Endothelial cell of umbilical vein (primary cell): ENCODE data around the gene TMEM38A. TPM values are rescaled to one million over a fixed set of nuclear protein-coding genes. Genes with fewer than 3 reads are reported as not detected.

Experiments used
- BruUV-seq: library from RNA; stranded (reverse); fragments of 400-500 nt; replicated peaks from 2 replicates; lab custom pipeline; 2021; lab: Mats Ljungman, UMichigan
- CTCF ChIA-PET: fragments of 300-600, 350-600 bp; sonication (Branson Sonifier 250); formaldehyde crosslinking; loops from one replicate; lab custom pipeline; 2021; ENCODE audit warnings: antibody characterized with exemption, inconsistent platforms; lab: Charles Lee
- POLR2A ChIA-PET: fragments of 300-600, 350-600 bp; sonication (Branson Sonifier 250); formaldehyde crosslinking; loops from one replicate; lab custom pipeline; 2021; ENCODE audit warnings: antibody characterized with exemption, inconsistent platforms; lab: Charles Lee
- DNase-seq: peaks from one replicate; pipeline ENCODE4 v3.0.0-alpha.2; 2011; ENCODE audit warnings: low read depth, low spot score
- FAIRE-seq: peaks from 2 replicates; lab custom pipeline; 2011; peaks lifted over from hg19 to GRCh38; lab: Jason Lieb, UNC
- H2AFZ ChIP-seq: 2 replicates; pipeline ENCODE4 v1.6.0; 2012; ENCODE audit warnings: low read depth, low read length, control low read depth, inconsistent platforms
- H3K27ac ChIP-seq: 2 replicates; pipeline ENCODE4 v1.5.1; 2011; ENCODE audit warnings: low read depth, mild to moderate bottlenecking, control low read depth, low read length, moderate library complexity; ENCODE audit not compliant: insufficient read depth
- H3K27me3 ChIP-seq, 2 experiments: 2 replicates each; pipeline versions ENCODE4 v1.6.0 to v1.6.1; 2011; ENCODE audit warnings: low read length in 2 of 2, mixed read lengths in 1 of 2; ENCODE audit not compliant: control insufficient read depth in 2 of 2, insufficient read depth in 2 of 2
- H3K36me3 ChIP-seq, 2 experiments: 2 replicates in 1 of 2; 3 replicates in 1 of 2; pipeline ENCODE4 v1.5.1; 2011; ENCODE audit warnings: low read length in 2 of 2, mild to moderate bottlenecking in 1 of 2, moderate library complexity in 1 of 2; ENCODE audit not compliant: control insufficient read depth in 2 of 2, insufficient read depth in 2 of 2; ENCODE audit errors: extremely low read depth in 1 of 2
- H3K4me1 ChIP-seq: 3 replicates; pipeline ENCODE4 v1.5.1; 2011; ENCODE audit warnings: mild to moderate bottlenecking, low read length; ENCODE audit not compliant: control insufficient read depth, insufficient read depth; ENCODE audit errors: extremely low read depth
- H3K4me2 ChIP-seq: 2 replicates; pipeline ENCODE4 v1.6.1; 2011; ENCODE audit warnings: low read length, control low read depth, mixed read lengths; ENCODE audit not compliant: insufficient read depth
- H3K4me3 ChIP-seq, 3 experiments: fragments of 200-600 bp in 1 of 3; sonication (generic), shearing (Covaris generic) in 1 of 3; replicated peaks in 1 of 3; 2 replicates each; pipeline ENCODE4 v1.5.1; 2011 to 2016; ENCODE audit warnings: control low read depth in 3 of 3, low read length in 3 of 3, mild to moderate bottlenecking in 2 of 3, inconsistent platforms in 1 of 3, low read depth in 1 of 3, moderate library complexity in 1 of 3; ENCODE audit not compliant: insufficient read depth in 1 of 3
- H3K79me2 ChIP-seq: 2 replicates; pipeline ENCODE4 v1.6.0; 2012; ENCODE audit warnings: low read length, inconsistent platforms; ENCODE audit not compliant: control insufficient read depth, insufficient read depth
- H3K9ac ChIP-seq: replicated peaks from 2 replicates; pipeline ENCODE3; 2011; ENCODE audit warnings: low read length, control low read depth; ENCODE audit not compliant: insufficient read depth; ENCODE audit errors: extremely low read depth
- H3K9me1 ChIP-seq: replicated peaks from 3 replicates; pipeline ENCODE4 v1.6.0; 2011; ENCODE audit warnings: mild to moderate bottlenecking, low read length; ENCODE audit not compliant: control insufficient read depth, insufficient read depth; ENCODE audit errors: extremely low read depth
- H3K9me3 ChIP-seq: replicated peaks from 2 replicates; pipeline ENCODE4 v1.5.1; 2012; ENCODE audit warnings: low read length, inconsistent platforms; ENCODE audit not compliant: control insufficient read depth, insufficient read depth
- H4K20me1 ChIP-seq: replicated peaks from 2 replicates; pipeline ENCODE3; 2011; ENCODE audit warnings: mild to moderate bottlenecking, low read length; ENCODE audit not compliant: control insufficient read depth, insufficient read depth; ENCODE audit errors: extremely low read depth
- EZH2 ChIP-seq: IDR thresholded peaks from 2 replicates; pipeline ENCODE4 v1.6.1; 2012; ENCODE audit warnings: borderline replicate concordance, low read depth, mild to moderate bottlenecking, moderate library complexity, low read length, inconsistent platforms; ENCODE audit not compliant: severe bottlenecking
- FOS ChIP-seq: IDR thresholded peaks from 2 replicates; pipeline ENCODE4 v1.6.1; 2011; ENCODE audit warnings: mild to moderate bottlenecking, low read length, moderate library complexity, borderline replicate concordance; ENCODE audit not compliant: insufficient read depth
- GATA2 ChIP-seq: IDR thresholded peaks from 2 replicates; pipeline ENCODE4 v1.7.0; 2011; ENCODE audit warnings: low read depth, mild to moderate bottlenecking, moderate library complexity, mixed read lengths, low read length; ENCODE audit not compliant: insufficient read length, insufficient read depth
- POLR2A ChIP-seq: IDR thresholded peaks from 2 replicates; pipeline ENCODE4 v1.6.1; 2012; ENCODE audit warnings: low read depth, mild to moderate bottlenecking, control low read depth, low read length
- POLR2AphosphoS5 ChIP-seq: IDR thresholded peaks from 2 replicates; pipeline ENCODE4 v1.6.1; 2012; ENCODE audit warnings: low read depth, mild to moderate bottlenecking, control low read depth, low read length, moderate library complexity; ENCODE audit not compliant: insufficient read depth
- dilution Hi-C: fragments of 300-500 bp; cut with MboI; formaldehyde crosslinking; loops from one replicate; pipeline ENCODE4 v1.15.0; 2019; ENCODE audit warnings: low sequenced_read_pairs; ENCODE audit not compliant: extremely low pct_ligation_motif_present
- intact Hi-C: fragments of 100-400 bp; cut with micrococcal nuclease; formaldehyde crosslinking; loops from one replicate; pipeline ENCODE4 v1.10.0; 2022
- polyA plus RNA-seq, 4 experiments: library from polyadenylated mRNA; depleted of rRNA in 3 of 4; stranded (reverse) in 3 of 4; unstranded in 1 of 4; fragments of >200 nt; gene quantifications; 2 replicates each; pipeline versions ENCODE4 v1.2.1 to v1.2.3, GENCODE V29; 2011 to 2012; ENCODE audit warnings: missing spikeins in 1 of 4
- total RNA-seq: library from RNA; stranded (reverse); gene quantifications from 2 replicates; pipeline ENCODE4 v1.2.3, GENCODE V29; 2021
- TF ChIP-seq, protein P1 (sequence below): IDR thresholded peaks from 2 replicates; pipeline ENCODE4 v1.6.1; 2011; ENCODE audit not compliant: insufficient read depth, insufficient read length

Gene TMEM38A
- total and polyA plus RNA-seq, 2 donors (not counting 3 experiments of a cell fraction or from before 2014, with no cell fraction given): 1.6 TPM

DNA sequence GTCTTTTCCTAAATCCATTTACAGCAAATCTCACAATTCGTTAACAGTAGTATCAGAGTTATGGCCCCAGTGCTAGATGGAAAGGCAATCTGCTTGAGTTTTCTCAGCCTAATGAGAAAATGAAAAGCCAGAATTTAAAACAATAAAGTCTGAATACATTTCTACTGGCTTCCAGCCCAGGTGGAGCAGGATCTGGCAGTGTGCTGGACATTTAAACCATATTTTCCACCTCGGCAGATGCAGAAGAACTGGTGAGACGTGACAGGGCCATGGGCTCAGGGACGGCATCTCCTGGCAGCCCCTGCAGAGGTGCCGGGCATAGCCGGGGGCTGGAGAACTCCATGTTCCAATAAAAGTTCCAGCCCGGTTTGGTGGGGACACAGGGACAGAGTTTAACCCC, 8.1 kb upstream of the TMEM38A start:
- dilution Hi-C loops (no loop called here), intact Hi-C loops (no loop called here)
- no peak for DNase-seq
- Histone ChIP-seq H4K20me1 (no peaks in the 10 kb centered on the region), H3K9me3 (no peaks in the 10 kb centered on the region), H3K27me3 (no peaks in the 10 kb centered on the region), H2AFZ (no peak overlapping the region), H3K4me1 (no peaks in the 10 kb centered on the region), H3K9ac (no peak overlapping the region), H3K4me2 (no peak overlapping the region), H3K27ac (no peak overlapping the region), H3K79me2 (peaks cover 10% of the 10 kb centered on the region), H3K9me1 (no peaks in the 10 kb centered on the region), H3K4me3 (no peak overlapping the region), H3K36me3 (peaks cover 14 to 29% of the 10 kb centered on the region in 2 experiments)
- TF ChIP-seq POLR2A (no peak), GATA2 (no peak), POLR2AphosphoS5 (no peak), EZH2 (no peak), FOS (no peak)
- TF ChIP-seq, protein P1, sequence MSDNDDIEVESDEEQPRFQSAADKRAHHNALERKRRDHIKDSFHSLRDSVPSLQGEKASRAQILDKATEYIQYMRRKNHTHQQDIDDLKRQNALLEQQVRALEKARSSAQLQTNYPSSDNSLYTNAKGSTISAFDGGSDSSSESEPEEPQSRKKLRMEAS: no peak
- ChIA-PET POLR2A (no interaction called here), CTCF (no interaction called here)
- BruUV-seq: no TSS peak
- FAIRE-seq: no peak

DNA sequence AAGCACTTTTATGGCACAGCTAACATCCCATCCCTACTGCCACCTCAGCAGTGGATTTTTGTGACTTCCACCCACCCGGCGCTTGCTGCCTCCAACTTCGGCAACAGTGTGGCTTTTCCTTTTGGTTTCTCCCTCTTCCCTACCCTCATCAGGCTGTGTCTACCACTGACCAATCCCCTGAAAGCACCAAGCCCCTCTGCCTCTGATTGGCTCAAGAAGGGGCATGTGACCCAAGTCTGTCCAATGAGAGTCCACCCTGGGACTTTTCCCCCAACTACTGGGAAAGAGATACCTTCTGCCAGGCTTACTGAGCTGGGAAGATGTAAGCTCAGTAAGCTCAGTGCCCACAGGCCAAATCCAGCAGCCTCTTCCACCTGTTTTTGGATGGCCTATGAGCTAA, 6.8 kb upstream of the TMEM38A start:
- H3K36me3 ChIP-seq: peaks cover 14 to 29% of the 10 kb centered on the region in 2 experiments
- peaks cover 22% of the 10 kb centered on the region for H3K79me2 ChIP-seq
- H3K27me3 ChIP-seq: no peaks in the 10 kb centered on the region
- no peak overlapping the region for H3K4me2 ChIP-seq
- H3K27ac ChIP-seq: no peak overlapping the region
- ChIA-PET POLR2A (interaction anchor here (0.9 kb wide), 1 partner anchor 12 kb away, joined by 3 read pairs; no protein-coding TSS in a partner anchor), CTCF (no interaction called here)
- peaks cover 6% of the 10 kb centered on the region for H3K4me1 ChIP-seq
- H2AFZ ChIP-seq: no peak overlapping the region
- H4K20me1 ChIP-seq: peaks cover 2% of the 10 kb centered on the region
- TF ChIP-seq POLR2A: no peak
- TF ChIP-seq, protein P1: peak; percentile 29
- H3K9me3 ChIP-seq: no peaks in the 10 kb centered on the region
- no peak for FAIRE-seq
- dilution Hi-C loops (no loop called here), intact Hi-C loops (no loop called here)
- no peak overlapping the region for H3K4me3 ChIP-seq
- H3K9ac ChIP-seq: no peak overlapping the region
- DNase-seq: no peak
- no TSS peak for BruUV-seq
- H3K9me1 ChIP-seq: no peaks in the 10 kb centered on the region
